ENCODE measurements around the gene CLBA1.

The CLBA1 gene

GRCh38 chr14:104965561-104966231 is 19.9 kb upstream of the CLBA1 start:
- TF ChIP-seq CTCF (IDR thresholded peaks at IDR 0.05; ENCODE audit: low read depth, low read length, missing control alignments): no peak
- DNase-seq (ENCODE audit: extremely low read depth, low read depth): no peak
- H3K4me3 ChIP-seq (replicated peaks; ENCODE audit: low read depth, low read length): no peak overlapping the region

- DNase-seq (ENCODE audit: extremely low read depth, low read depth): no peak
- TF ChIP-seq CTCF (IDR thresholded peaks at IDR 0.05; ENCODE audit: low read depth, low read length, missing control alignments): no peak
- H3K4me3 ChIP-seq (replicated peaks; ENCODE audit: low read depth, low read length): no peak overlapping the region
Measured at GRCh38 chr14:104966261-104966865, 19.2 kb upstream of the CLBA1 start.

- H3K4me3 ChIP-seq (replicated peaks; ENCODE audit: low read depth, low read length): no peak overlapping the region
- DNase-seq (ENCODE audit: extremely low read depth, low read depth): no peak
- no peak for TF ChIP-seq CTCF (IDR thresholded peaks at IDR 0.05; ENCODE audit: low read depth, low read length, missing control alignments)
Measured at GRCh38 chr14:104966981-104967385, 18.6 kb upstream of the CLBA1 start.

- DNase-seq (ENCODE audit: extremely low read depth, low read depth): no peak
- H3K4me3 ChIP-seq (replicated peaks; ENCODE audit: low read depth, low read length): peak overlapping the region; percentile 20
- no peak for TF ChIP-seq CTCF (IDR thresholded peaks at IDR 0.05; ENCODE audit: low read depth, low read length, missing control alignments)
Measured at GRCh38 chr14:104967386-104968152, 18.0 kb upstream of the CLBA1 start.

- peak overlapping the region; percentile 20; the same call in 1 of the 2 replicates for H3K4me3 ChIP-seq (replicated peaks; ENCODE audit: low read depth, low read length)
- no peak for DNase-seq (ENCODE audit: extremely low read depth, low read depth)
Measured at GRCh38 chr14:104968153-104968527, 17.4 kb upstream of the CLBA1 start.

More at GRCh38 chr14:104968153-104968527, 17.4 kb upstream of the CLBA1 start:
- TF ChIP-seq CTCF (IDR thresholded peaks at IDR 0.05; ENCODE audit: low read depth, low read length, missing control alignments): no peak

Measured in HFF-Myc (cell line).